PC-3 (cell line): ENCODE measurements around the gene ZMPSTE24. TPM values are rescaled to one million over a fixed set of nuclear protein-coding genes. Genes with fewer than 3 reads are reported as not detected.

Experiments
- ATAC-seq: fragments of 200-7000 bp; cut with Tn5 transposase; 2 replicates; pipeline ENCODE4 v1.9.1; 2020; ENCODE audit warnings: mild to moderate bottlenecking, moderate library complexity
- BruUV-seq: library from RNA; stranded (reverse); fragments of 400-500 nt; replicated peaks from 2 replicates; lab custom pipeline; 2021; lab: Mats Ljungman, UMichigan
- CTCF ChIA-PET: fragments of 300-600 bp; sonication (Branson Sonifier 250); formaldehyde crosslinking; loops from one replicate; lab custom pipeline; 2022; ENCODE audit warnings: antibody characterized with exemption; lab: Charles Lee
- POLR2A ChIA-PET: fragments of 300-600 bp; sonication (Branson Sonifier 250); formaldehyde crosslinking; loops from one replicate; lab custom pipeline; 2022; ENCODE audit warnings: antibody characterized with exemption; ENCODE audit not compliant: unreplicated experiment; lab: Charles Lee
- DNase-seq: peaks from one replicate; pipeline ENCODE4 v3.0.0-alpha.2; 2015
- H2AFZ ChIP-seq: fragments of 300-600 bp; sonication (generic); 2 replicates; pipeline ENCODE4 v1.6.0; 2016; ENCODE audit warnings: antibody characterized with exemption, low read length
- H3F3A ChIP-seq: fragments of 300-600 bp; sonication (generic); one replicate; pipeline ENCODE4 v1.6.0; 2017; ENCODE audit warnings: antibody characterized with exemption, low read length, control low read depth, mild to moderate bottlenecking; ENCODE audit not compliant: unreplicated experiment
- H3K27ac ChIP-seq: fragments of 300-600 bp; sonication (generic); 2 replicates; pipeline ENCODE4 v1.5.1; 2016; ENCODE audit warnings: mild to moderate bottlenecking, low read length
- H3K27me3 ChIP-seq: fragments of 300-600 bp; sonication (generic); 2 replicates; pipeline ENCODE4 v1.6.1; 2016; ENCODE audit warnings: low read length, mixed read lengths
- H3K36me3 ChIP-seq: fragments of 300-600 bp; sonication (generic); 2 replicates; pipeline ENCODE4 v1.6.1; 2016; ENCODE audit warnings: low read depth, mixed run types, low read length, mixed read lengths
- H3K4me1 ChIP-seq: fragments of 300-600 bp; sonication (generic); 2 replicates; pipeline ENCODE4 v1.5.1; 2016; ENCODE audit warnings: low read length; ENCODE audit not compliant: insufficient read depth
- H3K4me2 ChIP-seq: fragments of 300-600 bp; sonication (generic); 2 replicates; pipeline ENCODE4 v1.6.0; 2016; ENCODE audit warnings: low read length
- H3K4me3 ChIP-seq: fragments of 300-600 bp; sonication (generic); 2 replicates; pipeline ENCODE4 v1.5.1; 2016; ENCODE audit warnings: mild to moderate bottlenecking, low read length, mixed read lengths
- H3K79me2 ChIP-seq: fragments of 300-600 bp; sonication (generic); 2 replicates; pipeline ENCODE4 v1.6.1; 2017; ENCODE audit warnings: low read length, mixed read lengths
- H3K9ac ChIP-seq: fragments of 300-600 bp; sonication (generic); 2 replicates; pipeline ENCODE4 v1.6.0; 2016; ENCODE audit warnings: mild to moderate bottlenecking, low read length
- H3K9me2 ChIP-seq: fragments of 300-600 bp; sonication (generic); replicated peaks from 2 replicates; pipeline ENCODE4 v1.6.1; 2016; ENCODE audit warnings: mixed run types, low read length, mixed read lengths
- H3K9me3 ChIP-seq: fragments of 300-600 bp; sonication (generic); 2 replicates; pipeline ENCODE4 v1.6.1; 2016; ENCODE audit warnings: low read length, mixed read lengths
- H4K20me1 ChIP-seq: fragments of 300-600 bp; sonication (generic); 2 replicates; pipeline ENCODE4 v1.6.1; 2016; ENCODE audit warnings: low read length, mixed read lengths
- EZH2 ChIP-seq: fragments of 300-600 bp; sonication (generic); IDR thresholded peaks from one replicate; pipeline ENCODE4 v1.6.1; 2017; ENCODE audit warnings: antibody characterized with exemption, mild to moderate bottlenecking, low read length; ENCODE audit not compliant: unreplicated experiment
- EZH2phosphoT487 ChIP-seq: fragments of 300-600 bp; sonication (generic); IDR thresholded peaks from 2 replicates; pipeline ENCODE4 v1.6.1; 2018; ENCODE audit warnings: mild to moderate bottlenecking, antibody characterized with exemption, low read length, borderline replicate concordance
- intact Hi-C: fragments of 100-400 bp; cut with micrococcal nuclease; formaldehyde crosslinking; loops from 2 replicates; pipeline ENCODE4 v1.9.0; 2023
- total RNA-seq: library from RNA; depleted of rRNA; stranded (reverse); fragments of >200 nt; gene quantifications from 2 replicates; pipeline ENCODE4 v1.2.3, GENCODE V29; 2014
- TF ChIP-seq, protein P1 (sequence below): fragments of 300-600 bp; sonication (generic); conservative IDR thresholded peaks from 2 replicates; pipeline ENCODE4 v1.5.1; 2017; ENCODE audit warnings: antibody characterized with exemption, low read depth, mild to moderate bottlenecking, low read length

ZMPSTE24 gene
- total RNA-seq, 1 experiment from 2014 or later: 76.1 TPM

DNA sequence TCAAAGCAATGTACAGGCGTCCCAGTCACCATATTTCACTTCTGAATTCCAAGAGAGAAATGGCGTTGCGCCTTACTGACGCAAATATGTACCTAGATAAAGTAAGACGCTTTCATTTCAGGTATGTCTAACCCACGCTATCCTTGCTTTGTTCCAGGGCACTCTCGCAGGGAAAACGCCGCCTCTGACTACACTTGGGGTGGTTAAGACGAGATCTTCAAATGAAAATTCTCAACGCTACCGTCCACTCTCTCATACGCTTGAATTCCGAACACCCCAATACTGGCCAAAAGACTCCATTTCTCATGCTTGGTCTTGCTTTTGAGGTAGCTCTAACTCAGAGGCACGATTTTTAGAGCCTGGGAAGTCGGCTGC lies 736 bp upstream of the ZMPSTE24 start:
- Histone ChIP-seq H3K9me3 (no peaks in the 10 kb centered on the region), H3K79me2 (peaks cover 58% of the 10 kb centered on the region), H3K4me3 (peak overlapping the region; percentile 100), H3K27ac (peak overlapping the region; percentile 88), H4K20me1 (no peaks in the 10 kb centered on the region), H3K9me2 (no peaks in the 10 kb centered on the region), H3K4me1 (peaks cover 11% of the 10 kb centered on the region), H3K9ac (peak overlapping the region; percentile 97), H2AFZ (peak overlapping the region; percentile 83), H3K4me2 (peak overlapping the region; percentile 83), H3K27me3 (no peaks in the 10 kb centered on the region), H3K36me3 (peaks cover 18% of the 10 kb centered on the region; the same call in 1 of the 2 replicates), H3F3A (no peaks in the 10 kb centered on the region)
- intact Hi-C loops: no loop called here
- POLR2A ChIA-PET: interaction anchor here (0.6 to 1.2 kb wide), 3 partner anchors 16 to 38 kb away, joined by 3 read pairs; no protein-coding TSS in a partner anchor
- TSS peak; percentile 90 for BruUV-seq
- DNase-seq (no peak), ATAC-seq (peak; percentile 4)
- TF ChIP-seq EZH2: no peak
- TF ChIP-seq, protein P1, sequence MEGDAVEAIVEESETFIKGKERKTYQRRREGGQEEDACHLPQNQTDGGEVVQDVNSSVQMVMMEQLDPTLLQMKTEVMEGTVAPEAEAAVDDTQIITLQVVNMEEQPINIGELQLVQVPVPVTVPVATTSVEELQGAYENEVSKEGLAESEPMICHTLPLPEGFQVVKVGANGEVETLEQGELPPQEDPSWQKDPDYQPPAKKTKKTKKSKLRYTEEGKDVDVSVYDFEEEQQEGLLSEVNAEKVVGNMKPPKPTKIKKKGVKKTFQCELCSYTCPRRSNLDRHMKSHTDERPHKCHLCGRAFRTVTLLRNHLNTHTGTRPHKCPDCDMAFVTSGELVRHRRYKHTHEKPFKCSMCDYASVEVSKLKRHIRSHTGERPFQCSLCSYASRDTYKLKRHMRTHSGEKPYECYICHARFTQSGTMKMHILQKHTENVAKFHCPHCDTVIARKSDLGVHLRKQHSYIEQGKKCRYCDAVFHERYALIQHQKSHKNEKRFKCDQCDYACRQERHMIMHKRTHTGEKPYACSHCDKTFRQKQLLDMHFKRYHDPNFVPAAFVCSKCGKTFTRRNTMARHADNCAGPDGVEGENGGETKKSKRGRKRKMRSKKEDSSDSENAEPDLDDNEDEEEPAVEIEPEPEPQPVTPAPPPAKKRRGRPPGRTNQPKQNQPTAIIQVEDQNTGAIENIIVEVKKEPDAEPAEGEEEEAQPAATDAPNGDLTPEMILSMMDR: no peak
- no peak for TF ChIP-seq EZH2phosphoT487
- CTCF ChIA-PET: interaction anchor here (0.7 kb wide), 1 partner anchor 32 kb away, joined by 7 read pairs; no protein-coding TSS in a partner anchor

DNA sequence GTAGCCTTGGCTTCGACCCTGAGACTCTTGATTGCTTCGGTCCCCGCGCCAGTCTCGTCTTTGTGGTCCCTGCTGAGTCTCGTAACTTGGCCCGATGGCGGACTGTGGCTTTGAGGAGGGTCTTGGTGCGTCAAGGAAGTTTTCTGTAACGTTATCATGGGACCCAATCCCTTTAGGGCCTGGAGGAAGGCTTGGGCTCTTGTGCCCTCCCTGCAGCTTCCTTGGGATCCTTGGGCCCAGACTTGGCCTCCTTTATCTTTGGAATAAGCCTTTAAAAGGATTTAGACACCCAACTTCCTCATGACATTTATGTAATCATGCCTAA lies 371 bp downstream of the ZMPSTE24 start:
- POLR2A ChIA-PET: interaction anchor here (1.2 kb wide), 1 partner anchor 17 kb away, joined by 3 read pairs; no protein-coding TSS in a partner anchor
- TF ChIP-seq, protein P1: no peak
- TF ChIP-seq EZH2phosphoT487 (no peak), EZH2 (no peak)
- H3K9me3 ChIP-seq: no peaks in the 10 kb centered on the region
- H3K36me3 ChIP-seq: peaks cover 29% of the 10 kb centered on the region
- peak overlapping the region; percentile 90 for H3K4me2 ChIP-seq
- no peaks in the 10 kb centered on the region for H4K20me1 ChIP-seq
- H3K9me2 ChIP-seq: no peaks in the 10 kb centered on the region
- DNase-seq: no peak
- peaks cover 11% of the 10 kb centered on the region for H3K4me1 ChIP-seq
- H3K79me2 ChIP-seq: peaks cover 70% of the 10 kb centered on the region
- ATAC-seq: peak; percentile 6
- TSS peak; percentile 80 for BruUV-seq
- H3K27me3 ChIP-seq: no peaks in the 10 kb centered on the region
- H3K4me3 ChIP-seq: peak overlapping the region; percentile 100
- peak overlapping the region; percentile 94 for H3K9ac ChIP-seq
- peak overlapping the region; percentile 90 for H2AFZ ChIP-seq
- peak overlapping the region; percentile 65 for H3K27ac ChIP-seq
- no peaks in the 10 kb centered on the region for H3F3A ChIP-seq
- CTCF ChIA-PET: interaction anchor here (0.6 kb wide), 1 partner anchor 76 kb away, joined by 3 read pairs; no protein-coding TSS in a partner anchor
- intact Hi-C loops: no loop called here

DNA sequence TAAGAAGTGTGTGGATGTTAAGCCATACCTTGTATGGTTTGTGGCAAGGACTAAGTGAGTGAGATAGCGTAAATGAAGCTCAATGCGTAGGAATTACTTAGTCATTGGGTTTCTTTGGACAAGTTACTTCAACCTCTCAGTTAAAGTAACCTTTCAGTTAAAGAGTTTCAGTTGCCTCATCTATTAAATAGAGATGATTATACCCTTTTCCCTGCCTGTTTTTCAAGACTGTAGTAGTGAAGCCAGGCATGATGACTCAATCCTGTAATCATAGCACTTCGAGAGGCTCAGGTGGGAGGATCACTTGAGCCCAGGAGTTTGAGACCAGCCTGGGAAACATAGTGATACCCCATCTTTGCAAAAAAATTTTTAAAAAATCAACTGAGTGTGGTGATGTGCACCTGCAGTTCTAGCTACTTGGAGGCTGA lies 6.3 kb downstream of the ZMPSTE24 start:
- CTCF ChIA-PET: no interaction called here
- no peak overlapping the region for H3K4me2 ChIP-seq
- no peaks in the 10 kb centered on the region for H3F3A ChIP-seq
- TF ChIP-seq EZH2: no peak
- TF ChIP-seq EZH2phosphoT487: no peak
- TF ChIP-seq, protein P1: no peak
- no peaks in the 10 kb centered on the region for H3K9me3 ChIP-seq
- ATAC-seq (no peak), DNase-seq (no peak)
- no TSS peak for BruUV-seq
- no peak overlapping the region for H3K27ac ChIP-seq
- no peak overlapping the region for H2AFZ ChIP-seq
- POLR2A ChIA-PET: no interaction called here
- H3K9ac ChIP-seq: no peak overlapping the region
- H3K27me3 ChIP-seq: no peaks in the 10 kb centered on the region
- no peaks in the 10 kb centered on the region for H4K20me1 ChIP-seq
- intact Hi-C loops: no loop called here
- peaks cover 46% of the 10 kb centered on the region for H3K36me3 ChIP-seq
- H3K4me1 ChIP-seq: peaks cover 9% of the 10 kb centered on the region
- no peak overlapping the region for H3K4me3 ChIP-seq
- peaks cover 55% of the 10 kb centered on the region for H3K79me2 ChIP-seq
- no peaks in the 10 kb centered on the region for H3K9me2 ChIP-seq
